Measurements from ENCODE around the gene SLC6A19. TPM values are rescaled to one million over a fixed set of nuclear protein-coding genes. Genes with fewer than 3 reads are reported as not detected.

The SLC6A19 gene
- total RNA-seq, 1 donor from 2014 or later = not detected

GRCh38 chr5:1165864-1166263, 35.5 kb upstream of the SLC6A19 start:
- no peak for DNase-seq (ENCODE audit: extremely low read depth, low read depth, low spot score)

- DNase-seq (ENCODE audit: extremely low read depth, low read depth, low spot score) = no peak
Measured at GRCh38 chr5:1166370-1166769, 35.0 kb upstream of the SLC6A19 start.

- no peak for DNase-seq (ENCODE audit: extremely low read depth, low read depth, low spot score)
Measured at GRCh38 chr5:1167361-1167727, 34.1 kb upstream of the SLC6A19 start.

- peak; percentile 37 for DNase-seq (ENCODE audit: extremely low read depth, low read depth, low spot score)
Measured at GRCh38 chr5:1167728-1168709, 33.4 kb upstream of the SLC6A19 start.

- DNase-seq (ENCODE audit: extremely low read depth, low read depth, low spot score) = no peak
Measured at GRCh38 chr5:1168796-1169195, 32.6 kb upstream of the SLC6A19 start.

GRCh38 chr5:1169211-1170115, 31.9 kb upstream of the SLC6A19 start:
- DNase-seq (ENCODE audit: extremely low read depth, low read depth, low spot score) = no peak

GRCh38 chr5:1171340-1171941, 30.0 kb upstream of the SLC6A19 start:
- DNase-seq (ENCODE audit: extremely low read depth, low read depth, low spot score) = no peak

GRCh38 chr5:1172007-1172581, 29.3 kb upstream of the SLC6A19 start:
- DNase-seq (ENCODE audit: extremely low read depth, low read depth, low spot score) = no peak

GRCh38 chr5:1172670-1173404, 28.6 kb upstream of the SLC6A19 start:
- DNase-seq (ENCODE audit: extremely low read depth, low read depth, low spot score) = no peak

- no peak for DNase-seq (ENCODE audit: extremely low read depth, low read depth, low spot score)
Measured at GRCh38 chr5:1173485-1174070, 27.8 kb upstream of the SLC6A19 start.

GRCh38 chr5:1174122-1174936, 27.1 kb upstream of the SLC6A19 start:
- DNase-seq (ENCODE audit: extremely low read depth, low read depth, low spot score) = peak; percentile 34

GRCh38 chr5:1175015-1175414, 26.4 kb upstream of the SLC6A19 start:
- no peak for DNase-seq (ENCODE audit: extremely low read depth, low read depth, low spot score)

- no peak for DNase-seq (ENCODE audit: extremely low read depth, low read depth, low spot score)
Measured at GRCh38 chr5:1175801-1176472, 25.5 kb upstream of the SLC6A19 start.

- DNase-seq (ENCODE audit: extremely low read depth, low read depth, low spot score) = no peak
Measured at GRCh38 chr5:1176473-1177391, 24.7 kb upstream of the SLC6A19 start.

- DNase-seq (ENCODE audit: extremely low read depth, low read depth, low spot score) = no peak
Measured at GRCh38 chr5:1177826-1178528, 23.4 kb upstream of the SLC6A19 start.

- DNase-seq (ENCODE audit: extremely low read depth, low read depth, low spot score) = no peak
Measured at GRCh38 chr5:1178529-1179382, 22.6 kb upstream of the SLC6A19 start.
